ENCODE results near the gene TMCC3.
"Not testable (repeated sequence)": the region's sequence is repeated elsewhere in the genome, so short reads cannot be mapped to it uniquely, and the experiment has no call there.

TMCC3 gene

GRCh38 chr12:94602024-94602423, 48.3 kb downstream of the TMCC3 start:
- no peaks in the 10 kb centered on the region for H3K4me1 Mint-ChIP-seq

DNA sequence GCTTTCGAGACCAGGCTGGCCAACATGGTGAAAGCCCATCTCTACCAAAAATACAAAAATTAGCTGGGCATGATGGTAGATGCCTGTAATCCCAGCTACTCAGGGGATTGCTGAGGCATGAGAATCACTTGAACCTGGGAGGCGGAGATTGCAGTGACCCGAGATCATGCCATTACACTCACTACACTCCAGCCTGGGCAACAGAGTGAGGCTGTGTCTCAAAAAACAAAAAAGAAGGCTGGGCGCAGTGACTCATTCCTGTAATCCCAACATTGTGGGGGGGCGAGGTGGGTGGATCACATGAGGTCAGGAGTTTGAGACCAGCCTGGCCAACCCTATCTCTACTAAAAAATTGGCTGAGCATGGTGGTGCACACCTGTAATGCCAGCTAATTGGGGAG, 49.0 kb downstream of the TMCC3 start:
- H3K27me3 Mint-ChIP-seq; H3K36me3 Mint-ChIP-seq (ENCODE audit: insufficient read depth); H3K4me3 Mint-ChIP-seq; DNase-seq (ENCODE audit: low spot score in 2 of 2); H3K9me3 Mint-ChIP-seq; H3K4me1 Mint-ChIP-seq; ATAC-seq (replicated peaks; ENCODE audit: extremely low read depth, poor library complexity, severe bottlenecking); H3K27ac Mint-ChIP-seq (ENCODE audit: low read depth): not testable (repeated sequence)

More at GRCh38 chr12:94602024-94602423, 48.3 kb downstream of the TMCC3 start:
- ATAC-seq (replicated peaks; ENCODE audit: extremely low read depth, poor library complexity, severe bottlenecking) (no peak), DNase-seq (ENCODE audit: low spot score in 2 of 2) (no peak)
- peaks cover 5% of the 10 kb centered on the region for H3K9me3 Mint-ChIP-seq
- H3K27me3 Mint-ChIP-seq = no peaks in the 10 kb centered on the region
- no peak overlapping the region for H3K27ac Mint-ChIP-seq (ENCODE audit: low read depth)
- no peak overlapping the region for H3K4me3 Mint-ChIP-seq
- H3K36me3 Mint-ChIP-seq (ENCODE audit: insufficient read depth) = peaks cover 5% of the 10 kb centered on the region

- peaks cover 5% of the 10 kb centered on the region for H3K36me3 Mint-ChIP-seq (ENCODE audit: insufficient read depth)
- H3K4me1 Mint-ChIP-seq = no peaks in the 10 kb centered on the region
- DNase-seq (ENCODE audit: low spot score in 2 of 2) (no peak), ATAC-seq (replicated peaks; ENCODE audit: extremely low read depth, poor library complexity, severe bottlenecking) (no peak)
- no peak overlapping the region for H3K27ac Mint-ChIP-seq (ENCODE audit: low read depth)
- no peaks in the 10 kb centered on the region for H3K27me3 Mint-ChIP-seq
- no peak overlapping the region for H3K4me3 Mint-ChIP-seq
- H3K9me3 Mint-ChIP-seq = no peaks in the 10 kb centered on the region
Measured at GRCh38 chr12:94599189-94599588, 51.2 kb downstream of the TMCC3 start.

GRCh38 chr12:94597268-94597667, 53.1 kb downstream of the TMCC3 start:
- no peak overlapping the region for H3K4me3 Mint-ChIP-seq
- H3K36me3 Mint-ChIP-seq (ENCODE audit: insufficient read depth) = peaks cover 5% of the 10 kb centered on the region
- DNase-seq (ENCODE audit: low spot score in 2 of 2) (no peak), ATAC-seq (replicated peaks; ENCODE audit: extremely low read depth, poor library complexity, severe bottlenecking) (no peak)
- H3K27me3 Mint-ChIP-seq = no peaks in the 10 kb centered on the region
- H3K9me3 Mint-ChIP-seq = no peaks in the 10 kb centered on the region
- H3K4me1 Mint-ChIP-seq = no peaks in the 10 kb centered on the region
- no peak overlapping the region for H3K27ac Mint-ChIP-seq (ENCODE audit: low read depth)

DNA sequence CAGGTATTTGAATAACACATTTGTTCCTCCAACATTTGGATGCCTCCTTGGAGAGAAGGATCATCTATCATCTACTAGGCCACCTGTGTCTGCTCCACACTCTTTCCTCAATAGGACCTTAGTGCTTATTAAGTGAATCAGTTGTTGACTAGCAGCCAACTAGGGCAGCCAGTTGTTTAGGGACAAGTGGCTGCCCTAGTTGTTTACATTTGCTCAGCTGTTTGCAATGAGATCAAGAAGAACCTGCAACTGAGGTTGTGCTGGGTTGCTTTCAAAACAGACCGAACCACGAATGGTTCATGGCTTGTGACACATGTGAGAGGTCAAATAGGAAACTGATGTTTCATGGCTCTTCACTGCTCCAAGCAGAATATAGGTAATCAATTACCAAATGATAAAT, 53.8 kb downstream of the TMCC3 start:
- H3K4me1 Mint-ChIP-seq = no peaks in the 10 kb centered on the region
- H3K9me3 Mint-ChIP-seq = no peaks in the 10 kb centered on the region
- H3K4me3 Mint-ChIP-seq = no peak overlapping the region
- peaks cover 5% of the 10 kb centered on the region for H3K36me3 Mint-ChIP-seq (ENCODE audit: insufficient read depth)
- DNase-seq (ENCODE audit: low spot score in 2 of 2) = no peak
- H3K27ac Mint-ChIP-seq (ENCODE audit: low read depth) = no peak overlapping the region
- H3K27me3 Mint-ChIP-seq = no peaks in the 10 kb centered on the region
- ATAC-seq (replicated peaks; ENCODE audit: extremely low read depth, poor library complexity, severe bottlenecking) = no peak

- H3K27ac Mint-ChIP-seq (ENCODE audit: low read depth) = no peak overlapping the region
- no peaks in the 10 kb centered on the region for H3K9me3 Mint-ChIP-seq
- H3K4me1 Mint-ChIP-seq = no peaks in the 10 kb centered on the region
- no peak for DNase-seq (ENCODE audit: low spot score in 2 of 2)
- no peak for ATAC-seq (replicated peaks; ENCODE audit: extremely low read depth, poor library complexity, severe bottlenecking)
- H3K27me3 Mint-ChIP-seq = no peaks in the 10 kb centered on the region
- H3K36me3 Mint-ChIP-seq (ENCODE audit: insufficient read depth) = no peaks in the 10 kb centered on the region
- H3K4me3 Mint-ChIP-seq = no peak overlapping the region
Measured at GRCh38 chr12:94595152-94595551, 55.2 kb downstream of the TMCC3 start.

DNA sequence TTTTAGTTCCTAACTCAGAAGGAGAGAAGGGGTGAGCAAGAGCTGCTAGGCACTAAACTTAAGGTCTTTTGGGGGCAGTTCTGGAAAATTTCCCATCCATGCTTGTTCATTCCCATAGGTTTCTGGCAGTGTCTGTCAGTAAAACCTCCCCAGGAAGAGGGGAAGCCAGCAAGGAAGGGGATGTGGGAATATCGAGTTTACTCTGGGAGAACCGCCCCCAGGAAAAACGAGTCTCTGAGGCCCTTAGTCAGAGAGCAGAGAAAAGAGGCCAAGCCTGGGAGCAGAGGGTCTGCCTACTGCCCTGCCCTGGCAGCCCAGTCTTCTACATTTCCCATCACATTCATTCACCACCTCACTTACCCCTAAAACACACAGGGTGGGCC, 55.9 kb downstream of the TMCC3 start:
- Mint-ChIP-seq H3K9me3 (no peaks in the 10 kb centered on the region), H3K36me3 (ENCODE audit: insufficient read depth) (no peaks in the 10 kb centered on the region), H3K27me3 (no peaks in the 10 kb centered on the region), H3K4me3 (no peak overlapping the region), H3K27ac (ENCODE audit: low read depth) (no peak overlapping the region), H3K4me1 (no peaks in the 10 kb centered on the region)
- ATAC-seq (replicated peaks; ENCODE audit: extremely low read depth, poor library complexity, severe bottlenecking) = no peak
- DNase-seq (ENCODE audit: low spot score in 2 of 2) = no peak

DNA sequence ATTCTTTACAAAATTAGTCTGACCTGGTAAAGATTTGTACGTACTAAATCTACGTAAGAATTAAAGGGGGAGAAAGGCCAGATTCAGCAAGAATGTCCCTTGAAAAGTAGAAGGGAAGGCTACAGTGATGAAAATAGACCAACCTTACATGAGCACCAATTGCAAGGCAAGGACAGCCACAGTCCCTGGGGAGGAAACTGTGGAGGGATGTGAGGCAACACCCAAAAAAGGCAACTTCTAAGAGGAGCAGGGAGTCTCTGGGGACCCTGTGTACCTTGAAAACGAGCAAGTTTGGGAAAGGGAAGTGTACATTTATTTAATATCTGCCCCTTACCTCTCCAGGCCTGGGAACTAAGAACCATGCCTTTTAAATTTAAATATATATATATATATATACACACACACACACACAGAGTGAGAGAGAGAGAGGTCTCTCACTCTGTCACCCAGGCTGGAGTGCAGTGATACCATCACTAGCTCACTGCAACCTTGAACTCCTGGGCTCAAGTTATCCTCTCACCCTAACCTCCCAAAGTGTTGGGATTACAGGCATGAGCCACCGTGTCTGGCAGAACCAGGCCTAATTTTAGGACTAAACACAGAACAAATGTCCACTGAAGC, 56.4 kb downstream of the TMCC3 start:
- H3K27me3 Mint-ChIP-seq = no peaks in the 10 kb centered on the region
- ATAC-seq (replicated peaks; ENCODE audit: extremely low read depth, poor library complexity, severe bottlenecking) (no peak), DNase-seq (ENCODE audit: low spot score in 2 of 2) (no peak)
- H3K27ac Mint-ChIP-seq (ENCODE audit: low read depth) = no peak overlapping the region
- H3K9me3 Mint-ChIP-seq = no peaks in the 10 kb centered on the region
- H3K4me3 Mint-ChIP-seq = no peak overlapping the region
- no peaks in the 10 kb centered on the region for H3K4me1 Mint-ChIP-seq
- no peaks in the 10 kb centered on the region for H3K36me3 Mint-ChIP-seq (ENCODE audit: insufficient read depth)

- not testable (repeated sequence) for ATAC-seq (replicated peaks; ENCODE audit: extremely low read depth, poor library complexity, severe bottlenecking); H3K4me1 Mint-ChIP-seq; H3K27me3 Mint-ChIP-seq; H3K9me3 Mint-ChIP-seq; H3K4me3 Mint-ChIP-seq; H3K27ac Mint-ChIP-seq (ENCODE audit: low read depth); H3K36me3 Mint-ChIP-seq (ENCODE audit: insufficient read depth); DNase-seq (ENCODE audit: low spot score in 2 of 2)
Measured at GRCh38 chr12:94592723-94593122, 57.6 kb downstream of the TMCC3 start.

DNA sequence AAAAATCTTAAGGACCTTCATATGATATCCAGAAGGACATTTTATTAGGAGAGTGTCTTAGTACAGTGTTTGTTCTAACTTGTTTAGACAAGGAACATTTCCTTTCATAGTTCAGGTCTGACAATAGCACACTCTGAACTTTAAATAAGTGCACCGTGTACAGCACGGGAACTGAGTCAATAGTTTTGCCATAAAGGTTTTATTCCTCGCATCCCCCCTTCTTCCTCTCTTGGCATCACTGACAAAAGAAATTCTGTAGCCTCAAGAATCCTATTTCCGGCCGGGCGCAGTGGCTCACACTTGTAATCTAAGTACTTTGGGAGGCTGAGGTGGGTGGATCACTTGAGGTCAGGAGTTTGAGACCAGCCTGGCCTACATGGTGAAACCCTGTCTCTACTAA, 58.3 kb downstream of the TMCC3 start:
- Mint-ChIP-seq H3K4me3 (no peak overlapping the region), H3K27ac (ENCODE audit: low read depth) (no peak overlapping the region), H3K27me3 (no peaks in the 10 kb centered on the region), H3K9me3 (no peaks in the 10 kb centered on the region), H3K36me3 (ENCODE audit: insufficient read depth) (no peaks in the 10 kb centered on the region), H3K4me1 (no peaks in the 10 kb centered on the region)
- ATAC-seq (replicated peaks; ENCODE audit: extremely low read depth, poor library complexity, severe bottlenecking) (no peak), DNase-seq (ENCODE audit: low spot score in 2 of 2) (no peak)

DNA sequence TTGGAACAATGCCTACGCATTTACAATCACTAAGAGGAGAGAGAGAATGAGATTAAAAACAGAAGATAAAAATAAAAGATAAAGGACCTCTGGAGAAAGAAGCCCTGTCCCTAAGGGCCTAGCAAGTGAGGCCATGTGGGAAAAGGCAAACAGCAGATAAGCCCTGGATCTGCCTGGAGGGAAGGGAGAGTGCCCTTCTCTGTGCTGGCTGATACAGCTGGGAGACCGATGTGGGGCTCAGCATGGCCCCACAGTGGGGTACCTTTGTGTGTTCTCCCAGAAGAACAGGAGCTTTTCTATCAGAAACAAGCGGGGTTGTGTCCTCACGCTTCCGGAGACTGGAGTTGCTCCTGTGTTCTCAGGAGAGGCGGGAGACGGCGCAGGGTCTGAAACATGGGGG, 59.9 kb downstream of the TMCC3 start:
- Mint-ChIP-seq H3K27ac (ENCODE audit: low read depth) (no peak overlapping the region), H3K4me3 (no peak overlapping the region), H3K27me3 (no peaks in the 10 kb centered on the region), H3K4me1 (peaks cover 5% of the 10 kb centered on the region), H3K9me3 (no peaks in the 10 kb centered on the region), H3K36me3 (ENCODE audit: insufficient read depth) (no peaks in the 10 kb centered on the region)
- no peak for ATAC-seq (replicated peaks; ENCODE audit: extremely low read depth, poor library complexity, severe bottlenecking)
- DNase-seq (ENCODE audit: low spot score in 2 of 2) = no peak

GRCh38 chr12:94589591-94590001, 60.8 kb downstream of the TMCC3 start:
- H3K27me3 Mint-ChIP-seq = no peaks in the 10 kb centered on the region
- peaks cover 6% of the 10 kb centered on the region for H3K4me1 Mint-ChIP-seq
- no peak overlapping the region for H3K4me3 Mint-ChIP-seq
- ATAC-seq (replicated peaks; ENCODE audit: extremely low read depth, poor library complexity, severe bottlenecking) = no peak
- no peak for DNase-seq (ENCODE audit: low spot score in 2 of 2)
- no peaks in the 10 kb centered on the region for H3K9me3 Mint-ChIP-seq
- no peaks in the 10 kb centered on the region for H3K36me3 Mint-ChIP-seq (ENCODE audit: insufficient read depth)
- no peak overlapping the region for H3K27ac Mint-ChIP-seq (ENCODE audit: low read depth)

DNA sequence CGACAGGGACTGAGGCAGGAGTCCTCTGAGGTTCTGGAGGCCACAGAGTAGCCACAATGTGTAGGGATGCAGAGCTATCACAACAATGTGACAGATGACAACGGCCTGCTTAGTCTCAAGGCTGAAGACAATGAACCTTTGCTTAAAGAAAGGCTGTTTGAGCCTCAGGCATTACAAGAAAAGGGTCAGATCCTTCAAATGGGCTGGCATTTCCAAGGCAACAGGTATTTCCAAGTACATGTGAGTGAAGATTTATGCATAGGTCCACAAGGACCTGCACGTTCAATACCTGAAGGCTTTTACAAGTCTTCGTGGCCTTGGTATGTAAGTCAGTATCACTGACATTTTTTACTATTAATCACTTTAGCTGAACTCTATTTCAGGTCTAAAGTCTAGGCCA, 62.0 kb downstream of the TMCC3 start:
- no peak overlapping the region for H3K27ac Mint-ChIP-seq (ENCODE audit: low read depth)
- H3K27me3 Mint-ChIP-seq = no peaks in the 10 kb centered on the region
- DNase-seq (ENCODE audit: low spot score in 2 of 2) (no peak), ATAC-seq (replicated peaks; ENCODE audit: extremely low read depth, poor library complexity, severe bottlenecking) (no peak)
- H3K9me3 Mint-ChIP-seq = no peaks in the 10 kb centered on the region
- H3K4me1 Mint-ChIP-seq = peaks cover 6% of the 10 kb centered on the region
- H3K36me3 Mint-ChIP-seq (ENCODE audit: insufficient read depth) = no peaks in the 10 kb centered on the region
- no peak overlapping the region for H3K4me3 Mint-ChIP-seq

Measured in central memory CD8-positive, alpha-beta T cell (primary cell).